Activated T-helper 1 cell treated with anti-CD3 and anti-CD28 coated beads, Interleukin-12 subunit alpha, Interleukin-12 subunit beta, Interleukin-2, Interleukin-4 antibody, amounts not matched to agents 30 ng/mL and 10 ng/mL and 1 ng/mL, durations not matched to agents 14 hours and 24 hours and 36 hours (primary cell): ENCODE measurements around the gene TRNP1. TPM values are rescaled to one million over a fixed set of nuclear protein-coding genes. Genes with fewer than 3 reads are reported as not detected.
"Not testable (repeated sequence)": the region's sequence is repeated elsewhere in the genome, so short reads cannot be mapped to it uniquely, and the experiment has no call there.

ENCODE experiments used
- DNase-seq: peaks from one replicate; pipeline ENCODE4 v3.0.0; 2021; ENCODE audit warnings: low spot score
- H3K27ac Mint-ChIP-seq: one replicate; pipeline ENCODE4 v1.8.0; 2021; ENCODE audit warnings: mild to moderate bottlenecking, mixed read lengths
- H3K27me3 Mint-ChIP-seq: one replicate; pipeline ENCODE4 v1.8.0; 2022; ENCODE audit warnings: mild to moderate bottlenecking, moderate library complexity, mixed read lengths; ENCODE audit not compliant: insufficient read depth
- H3K36me3 Mint-ChIP-seq: one replicate; pipeline ENCODE4 v1.8.0; 2021; ENCODE audit warnings: low read depth, mixed read lengths
- H3K4me1 Mint-ChIP-seq: one replicate; pipeline ENCODE4 v1.8.0; 2021; ENCODE audit warnings: low read depth, mixed read lengths
- H3K4me3 Mint-ChIP-seq: one replicate; pipeline ENCODE4 v1.8.0; 2021; ENCODE audit warnings: mild to moderate bottlenecking, moderate library complexity, mixed read lengths
- H3K9me3 Mint-ChIP-seq: one replicate; pipeline ENCODE4 v1.8.0; 2021; ENCODE audit warnings: mixed read lengths
- intact Hi-C: fragments of 100-400 bp; cut with micrococcal nuclease; formaldehyde crosslinking; loops from one replicate; pipeline ENCODE4 v1.15.1; 2024
- total RNA-seq: library from RNA; stranded (reverse); gene quantifications from 2 replicates; pipeline ENCODE4 v1.2.3, GENCODE V29; 2022

TRNP1 gene, protein sequence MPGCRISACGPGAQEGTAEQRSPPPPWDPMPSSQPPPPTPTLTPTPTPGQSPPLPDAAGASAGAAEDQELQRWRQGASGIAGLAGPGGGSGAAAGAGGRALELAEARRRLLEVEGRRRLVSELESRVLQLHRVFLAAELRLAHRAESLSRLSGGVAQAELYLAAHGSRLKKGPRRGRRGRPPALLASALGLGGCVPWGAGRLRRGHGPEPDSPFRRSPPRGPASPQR
- total RNA-seq: 2.0 TPM in 2 replicates

DNA sequence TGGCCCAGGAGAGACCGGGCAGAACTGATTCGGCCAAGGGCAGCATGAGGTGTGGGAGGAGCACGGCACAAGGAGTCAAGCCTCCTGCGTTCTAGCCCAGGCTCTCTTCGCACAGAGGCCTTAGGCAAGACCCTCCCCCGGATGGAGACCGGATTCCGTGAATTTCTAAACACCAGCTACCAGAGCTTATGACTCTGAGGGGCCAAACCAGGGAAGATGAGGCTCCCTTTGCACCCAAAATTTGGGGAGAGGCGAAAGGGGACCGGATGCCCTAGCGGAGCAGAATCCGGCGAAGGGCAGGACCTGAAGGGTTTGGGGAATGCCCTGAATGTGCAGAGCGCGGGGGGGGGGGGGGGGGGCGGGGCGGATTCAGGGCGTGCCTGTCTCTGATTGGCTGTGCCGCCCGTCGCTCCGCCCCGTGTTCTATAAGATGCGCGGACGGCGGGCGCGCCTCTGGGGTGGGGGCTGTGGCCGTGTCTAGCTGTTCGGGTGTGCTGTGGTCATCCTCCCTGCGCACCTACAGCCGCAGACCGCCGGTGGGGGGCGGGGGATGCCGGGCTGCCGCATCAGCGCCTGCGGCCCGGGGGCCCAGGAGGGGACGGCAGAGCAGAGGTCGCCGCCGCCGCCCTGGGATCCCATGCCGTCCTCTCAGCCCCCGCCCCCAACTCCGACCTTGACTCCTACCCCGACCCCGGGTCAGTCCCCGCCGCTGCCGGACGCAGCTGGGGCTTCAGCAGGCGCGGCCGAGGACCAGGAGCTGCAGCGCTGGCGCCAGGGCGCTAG lies at the start of gene TRNP1:
TSS of gene TRNP1 (plus strand) at position 456 of the 783 bp plus-strand sequence. CDS start at position 551, 95 bp downstream.
- Mint-ChIP-seq H3K36me3 (no peaks in the 10 kb centered on the region), H3K4me3 (peak within 1 kb of the TSS; percentile 81), H3K4me1 (peaks cover 21% of the 10 kb centered on the region), H3K9me3 (no peaks in the 10 kb centered on the region), H3K27ac (peak within 1 kb of the TSS; percentile 21), H3K27me3 (peaks cover 55% of the 10 kb centered on the region)
- intact Hi-C loops: loop anchor here (1.0 to 5.0 kb wide), 4 partner anchors 19 to 761 kb away; partner anchors contain the start of genes CEP85, NUDC and TENT5B
- peak; percentile 69 for DNase-seq

DNA sequence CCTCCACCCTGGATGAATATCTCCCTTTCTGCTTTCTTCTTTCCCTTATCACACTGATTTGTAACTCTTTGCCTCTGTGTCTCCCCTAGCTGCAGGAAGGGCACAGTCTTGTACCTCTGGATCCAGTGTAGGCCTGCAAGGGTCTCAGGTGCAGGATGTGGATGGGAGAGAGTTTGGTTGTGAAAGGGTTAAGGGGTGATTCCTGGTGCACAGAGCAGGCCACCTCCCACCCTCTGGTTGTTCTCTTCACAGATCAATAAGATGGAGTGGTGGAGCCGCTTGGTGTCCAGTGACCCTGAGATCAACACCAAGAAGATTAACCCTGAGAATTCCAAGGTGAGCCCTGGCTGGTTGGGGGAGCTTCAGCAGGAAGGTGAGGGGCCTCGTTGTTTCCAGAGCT lies 48.4 kb upstream of the TRNP1 start:
- intact Hi-C loops: no loop called here
- Mint-ChIP-seq H3K36me3 (peaks cover 33% of the 10 kb centered on the region), H3K4me3 (no peak overlapping the region), H3K9me3 (no peaks in the 10 kb centered on the region), H3K27me3 (no peaks in the 10 kb centered on the region), H3K4me1 (no peaks in the 10 kb centered on the region), H3K27ac (no peak overlapping the region)
- DNase-seq: no peak

DNA sequence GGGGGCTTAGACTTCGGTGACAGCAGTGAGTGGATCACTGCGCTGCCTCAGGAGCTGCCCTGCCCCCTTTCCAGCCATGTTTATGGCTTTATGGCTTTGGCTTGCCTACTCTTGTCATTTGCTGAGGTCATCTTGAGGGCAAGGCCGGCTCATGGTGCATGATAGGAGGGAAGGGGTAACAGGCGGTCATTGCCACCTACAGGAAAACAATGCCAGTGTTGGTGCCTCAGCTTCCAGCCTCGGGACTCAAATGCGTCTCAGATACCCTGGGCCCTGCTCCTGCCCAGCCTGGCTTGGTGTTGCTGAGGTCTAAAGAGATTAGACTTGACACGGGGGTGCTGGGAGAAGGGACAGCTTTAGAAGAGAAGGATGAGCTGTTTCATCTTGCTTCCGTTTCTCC lies 47.8 kb upstream of the TRNP1 start:
- peaks cover 33% of the 10 kb centered on the region for H3K36me3 Mint-ChIP-seq
- no peaks in the 10 kb centered on the region for H3K4me1 Mint-ChIP-seq
- no peaks in the 10 kb centered on the region for H3K27me3 Mint-ChIP-seq
- H3K27ac Mint-ChIP-seq: no peak overlapping the region
- H3K9me3 Mint-ChIP-seq: no peaks in the 10 kb centered on the region
- intact Hi-C loops: no loop called here
- no peak overlapping the region for H3K4me3 Mint-ChIP-seq
- no peak for DNase-seq

DNA sequence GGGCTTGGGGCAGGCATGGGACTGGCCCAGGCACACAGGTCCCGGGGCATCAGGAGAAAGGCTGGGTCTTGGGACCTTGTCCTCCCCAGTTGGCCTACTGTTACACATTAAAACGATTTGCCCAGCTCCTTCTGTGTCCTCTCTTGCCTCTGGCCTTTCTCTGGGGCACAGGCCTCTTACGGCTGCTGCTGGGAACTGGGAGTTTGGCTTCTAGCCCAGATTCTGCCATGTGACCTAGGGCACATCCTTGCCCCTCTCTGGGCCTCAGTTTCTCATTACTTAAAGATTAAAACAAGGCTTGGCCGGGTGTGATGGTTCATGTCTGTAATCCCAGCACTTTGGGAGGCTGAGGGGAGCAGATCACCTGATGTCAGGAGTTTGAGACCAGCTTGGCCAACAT lies 47.2 kb upstream of the TRNP1 start:
- DNase-seq: no peak
- no peak overlapping the region for H3K4me3 Mint-ChIP-seq
- peaks cover 33% of the 10 kb centered on the region for H3K36me3 Mint-ChIP-seq
- intact Hi-C loops: no loop called here
- H3K27me3 Mint-ChIP-seq: peaks cover under 1% of the 10 kb centered on the region
- no peaks in the 10 kb centered on the region for H3K4me1 Mint-ChIP-seq
- no peak overlapping the region for H3K27ac Mint-ChIP-seq
- no peaks in the 10 kb centered on the region for H3K9me3 Mint-ChIP-seq

DNA sequence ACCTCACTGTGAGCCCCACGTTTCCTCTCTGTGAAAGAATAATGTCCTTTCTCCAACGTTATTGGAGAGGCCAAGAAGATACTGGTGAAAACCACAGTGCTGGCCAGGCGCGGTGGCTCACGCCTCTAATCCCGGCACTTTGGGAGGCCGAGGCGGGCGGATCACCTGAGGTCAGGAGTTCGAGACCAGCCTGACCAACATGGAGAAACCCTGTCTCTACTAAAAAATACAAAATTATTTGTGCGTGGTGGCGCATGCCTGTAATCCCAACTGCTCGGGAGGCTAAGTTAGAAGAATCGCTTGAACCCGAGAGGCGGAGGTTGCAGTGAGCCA lies 44.8 kb upstream of the TRNP1 start:
- H3K9me3 Mint-ChIP-seq, H3K27me3 Mint-ChIP-seq, H3K4me1 Mint-ChIP-seq, H3K4me3 Mint-ChIP-seq, H3K27ac Mint-ChIP-seq, DNase-seq, intact Hi-C loops: not testable (repeated sequence)
- peaks cover 19% of the 10 kb centered on the region for H3K36me3 Mint-ChIP-seq

DNA sequence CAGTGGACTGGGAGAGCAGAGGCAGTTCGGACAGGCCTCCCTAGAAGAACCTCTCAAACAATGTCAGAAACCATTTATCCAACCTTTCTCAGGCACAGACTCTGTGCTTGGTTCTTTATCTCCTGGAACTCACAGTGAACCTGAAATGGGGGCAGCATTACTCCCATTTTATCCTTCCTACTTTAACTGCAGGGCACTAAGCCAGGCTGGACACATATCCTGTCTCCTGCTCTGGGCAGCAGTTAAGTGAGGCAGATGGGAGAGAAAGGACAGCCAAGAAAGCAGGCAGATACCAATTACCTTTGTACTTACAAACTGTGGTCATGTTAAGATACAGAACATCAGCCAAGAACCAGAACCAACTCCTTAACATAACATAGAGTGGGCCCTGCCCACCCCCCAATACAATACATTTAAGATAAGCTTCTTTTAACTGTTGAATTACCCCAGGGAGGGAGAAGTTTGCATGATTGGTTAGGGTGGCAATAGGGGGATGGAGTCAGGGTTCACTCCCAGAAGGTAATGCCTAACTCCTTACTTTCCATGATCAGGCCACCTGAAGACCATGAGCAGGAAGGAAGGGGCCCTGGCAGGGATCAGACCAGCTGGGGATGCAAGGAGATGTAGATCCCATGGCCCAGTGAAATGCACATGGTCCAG lies 44.1 kb upstream of the TRNP1 start:
- Mint-ChIP-seq H3K27ac (no peak overlapping the region), H3K4me3 (no peak overlapping the region), H3K36me3 (peaks cover 19% of the 10 kb centered on the region), H3K9me3 (no peaks in the 10 kb centered on the region), H3K4me1 (no peaks in the 10 kb centered on the region), H3K27me3 (peaks cover 4% of the 10 kb centered on the region)
- no peak for DNase-seq
- intact Hi-C loops: no loop called here

DNA sequence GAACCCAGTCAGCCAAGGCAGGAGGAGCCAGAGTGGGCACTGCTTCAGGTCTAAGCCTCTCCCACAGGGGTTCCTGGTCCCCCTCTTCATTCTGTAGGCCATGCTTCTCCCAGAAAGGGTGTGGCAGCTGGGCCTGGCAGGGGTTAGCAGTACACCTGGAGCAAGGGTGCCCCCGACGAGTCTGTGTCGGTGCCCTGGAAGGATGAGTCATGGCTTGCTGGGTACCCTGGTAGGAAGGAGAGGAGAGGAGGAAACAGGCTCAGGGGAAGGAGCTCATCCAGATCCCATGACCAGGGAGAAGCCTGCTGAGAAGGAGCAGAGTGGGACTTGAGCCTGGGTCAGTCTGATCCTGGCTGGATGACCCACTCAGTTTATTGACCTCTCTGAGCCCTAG lies 43.6 kb upstream of the TRNP1 start:
- H3K27ac Mint-ChIP-seq: no peak overlapping the region
- H3K9me3 Mint-ChIP-seq: no peaks in the 10 kb centered on the region
- peaks cover 4% of the 10 kb centered on the region for H3K27me3 Mint-ChIP-seq
- intact Hi-C loops: no loop called here
- no peaks in the 10 kb centered on the region for H3K4me1 Mint-ChIP-seq
- no peak for DNase-seq
- no peak overlapping the region for H3K4me3 Mint-ChIP-seq
- peaks cover 18% of the 10 kb centered on the region for H3K36me3 Mint-ChIP-seq

DNA sequence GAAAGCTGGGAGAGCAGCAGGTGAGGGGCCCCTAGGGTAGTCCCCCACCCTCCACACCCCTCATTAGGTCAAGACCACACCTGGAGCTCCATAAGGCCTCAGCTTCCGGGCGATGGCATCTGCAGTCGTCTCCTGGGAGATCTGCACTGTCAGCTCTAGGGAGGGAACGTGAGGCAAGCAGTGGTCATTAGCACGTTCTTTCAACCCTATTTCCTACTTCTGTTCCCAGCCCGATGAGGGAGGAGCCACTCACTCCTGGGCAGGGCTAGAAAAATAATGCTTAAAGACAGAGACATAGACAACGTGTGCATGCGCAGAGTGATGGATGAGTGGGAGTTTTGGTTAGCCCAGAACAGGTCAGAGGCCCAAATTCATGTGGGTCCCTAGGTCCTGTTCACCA lies 42.9 kb upstream of the TRNP1 start:
- intact Hi-C loops: no loop called here
- H3K4me1 Mint-ChIP-seq: no peaks in the 10 kb centered on the region
- H3K9me3 Mint-ChIP-seq: no peaks in the 10 kb centered on the region
- H3K4me3 Mint-ChIP-seq: no peak overlapping the region
- H3K36me3 Mint-ChIP-seq: peaks cover 11% of the 10 kb centered on the region
- H3K27me3 Mint-ChIP-seq: peaks cover 4% of the 10 kb centered on the region
- H3K27ac Mint-ChIP-seq: no peak overlapping the region
- DNase-seq: no peak

DNA sequence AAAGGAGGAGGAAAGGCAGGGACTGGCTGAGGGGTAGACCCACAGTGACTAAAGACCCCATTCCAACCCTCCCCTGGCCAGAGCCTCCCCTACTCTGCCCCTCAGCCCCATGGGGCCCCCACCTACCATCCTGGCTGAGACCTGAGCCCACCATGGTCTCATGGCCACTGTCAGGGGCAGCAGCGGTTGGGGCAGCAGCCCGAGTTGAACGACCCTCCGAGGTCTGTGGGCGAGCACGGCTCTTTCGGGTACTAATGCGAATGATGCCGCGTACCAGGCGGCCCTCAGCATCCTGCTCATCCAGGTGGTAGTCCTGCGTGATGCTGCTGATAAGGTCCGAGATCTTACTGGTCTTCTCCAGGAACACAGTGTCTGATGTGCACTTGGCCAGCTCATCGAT lies 42.3 kb upstream of the TRNP1 start:
- peaks cover 5% of the 10 kb centered on the region for H3K36me3 Mint-ChIP-seq
- H3K4me1 Mint-ChIP-seq: no peaks in the 10 kb centered on the region
- no peaks in the 10 kb centered on the region for H3K9me3 Mint-ChIP-seq
- no peak for DNase-seq
- peaks cover 4% of the 10 kb centered on the region for H3K27me3 Mint-ChIP-seq
- H3K27ac Mint-ChIP-seq: no peak overlapping the region
- intact Hi-C loops: no loop called here
- H3K4me3 Mint-ChIP-seq: no peak overlapping the region

DNA sequence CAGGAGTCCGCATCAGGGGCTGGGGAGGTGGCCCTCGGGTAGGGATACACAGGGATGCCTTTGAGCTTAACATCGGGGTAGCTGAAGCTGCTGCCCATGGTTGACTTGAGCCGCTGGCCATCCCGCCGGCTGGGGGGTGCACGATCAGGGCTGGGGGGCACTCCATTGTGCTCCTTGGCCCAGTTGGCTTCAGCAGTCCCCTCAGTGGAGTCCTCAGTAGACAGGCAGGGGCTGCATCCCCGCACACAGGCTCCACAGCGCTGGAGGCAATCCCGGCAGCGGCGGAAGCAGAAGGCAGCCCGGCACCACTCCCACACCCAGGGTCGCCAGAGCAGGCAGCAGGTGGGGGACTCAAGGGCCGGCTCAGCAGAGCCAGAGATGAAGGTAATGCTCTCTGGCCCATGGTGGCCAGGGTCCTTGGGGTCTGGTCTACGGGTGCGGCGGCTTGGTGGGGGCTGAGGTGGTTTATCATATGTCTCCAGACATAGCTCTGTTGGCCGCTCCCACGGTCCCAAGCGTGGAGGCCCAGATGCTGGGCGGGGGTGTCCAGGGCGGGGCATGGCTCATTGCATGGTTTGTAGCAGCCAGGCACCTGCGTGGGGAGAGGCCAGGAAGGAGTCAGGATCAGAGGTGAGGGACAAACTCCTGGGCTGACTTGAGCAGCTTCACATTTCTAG lies 41.5 kb upstream of the TRNP1 start:
- no peak overlapping the region for H3K4me3 Mint-ChIP-seq
- DNase-seq: no peak
- H3K36me3 Mint-ChIP-seq: peaks cover under 1% of the 10 kb centered on the region
- peaks cover 4% of the 10 kb centered on the region for H3K27me3 Mint-ChIP-seq
- no peak overlapping the region for H3K27ac Mint-ChIP-seq
- no peaks in the 10 kb centered on the region for H3K9me3 Mint-ChIP-seq
- no peaks in the 10 kb centered on the region for H3K4me1 Mint-ChIP-seq
- intact Hi-C loops: no loop called here

DNA sequence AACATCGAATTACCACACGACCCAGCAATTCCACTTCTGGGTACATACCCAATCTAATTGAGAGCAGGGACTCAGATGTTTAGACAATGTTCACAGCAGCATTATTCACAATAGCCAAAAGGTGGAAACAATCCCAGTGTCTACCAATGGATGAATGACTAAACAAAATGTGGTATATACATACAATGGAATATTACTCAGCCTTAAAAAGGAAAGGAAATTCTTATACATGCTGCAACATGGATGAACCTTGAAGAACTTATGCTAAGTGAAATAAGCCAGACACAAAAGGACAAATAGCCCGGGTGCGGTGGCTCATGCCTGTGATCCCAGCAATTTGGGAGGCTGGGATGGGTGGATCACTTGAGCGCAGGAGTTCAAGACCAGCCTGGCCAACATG lies 40.1 kb upstream of the TRNP1 start:
- intact Hi-C loops: no loop called here
- Mint-ChIP-seq H3K4me1 (no peaks in the 10 kb centered on the region), H3K27me3 (peaks cover 8% of the 10 kb centered on the region), H3K9me3 (no peaks in the 10 kb centered on the region), H3K36me3 (no peaks in the 10 kb centered on the region), H3K4me3 (no peak overlapping the region), H3K27ac (no peak overlapping the region)
- DNase-seq: no peak

DNA sequence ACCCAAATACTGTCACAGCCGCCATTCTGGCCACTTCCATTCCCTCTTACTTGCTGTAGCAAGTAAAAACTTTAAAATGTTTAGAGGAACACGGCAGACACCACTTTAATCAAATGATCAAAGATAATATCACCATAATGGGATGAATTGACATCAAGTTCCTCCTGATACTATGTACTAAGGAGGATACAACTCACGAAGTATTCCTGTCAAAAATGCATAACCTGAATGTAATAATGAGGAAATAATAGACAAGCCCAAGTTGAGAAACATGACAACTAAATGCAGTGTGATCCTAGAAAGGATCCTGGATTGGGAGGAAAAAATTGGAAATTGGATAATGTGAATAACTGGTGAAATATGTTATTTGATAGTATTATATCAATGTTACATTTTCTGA lies 37.2 kb upstream of the TRNP1 start:
- intact Hi-C loops: no loop called here
- no peaks in the 10 kb centered on the region for H3K36me3 Mint-ChIP-seq
- H3K27ac Mint-ChIP-seq: no peak overlapping the region
- peaks cover 27% of the 10 kb centered on the region for H3K27me3 Mint-ChIP-seq
- H3K9me3 Mint-ChIP-seq: no peaks in the 10 kb centered on the region
- H3K4me3 Mint-ChIP-seq: no peak overlapping the region
- peaks cover 6% of the 10 kb centered on the region for H3K4me1 Mint-ChIP-seq
- DNase-seq: no peak

DNA sequence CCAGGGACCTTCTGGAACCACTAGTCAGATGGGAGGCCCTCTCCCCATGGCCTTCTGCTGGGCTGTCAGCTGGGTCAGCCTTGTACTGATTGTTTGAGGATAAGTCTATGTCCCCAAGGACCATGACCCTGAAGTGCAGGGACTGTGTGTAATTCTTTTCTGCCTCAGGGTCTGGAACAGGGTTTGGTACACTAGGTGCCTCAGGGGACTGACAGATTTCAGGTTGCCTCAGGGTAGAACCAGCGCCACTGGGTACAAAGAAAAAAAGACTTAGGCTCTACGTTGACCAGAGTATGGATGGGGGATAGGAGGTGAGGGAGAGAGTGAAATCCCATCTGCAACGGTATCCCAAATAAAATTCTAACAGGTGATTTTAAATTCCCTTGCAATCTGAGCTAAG lies 36.2 kb upstream of the TRNP1 start:
- H3K27me3 Mint-ChIP-seq: peaks cover 35% of the 10 kb centered on the region
- H3K4me3 Mint-ChIP-seq: no peak overlapping the region
- H3K27ac Mint-ChIP-seq: no peak overlapping the region
- H3K9me3 Mint-ChIP-seq: no peaks in the 10 kb centered on the region
- intact Hi-C loops: no loop called here
- H3K36me3 Mint-ChIP-seq: no peaks in the 10 kb centered on the region
- H3K4me1 Mint-ChIP-seq: peaks cover 6% of the 10 kb centered on the region
- no peak for DNase-seq
